Spinal cord (tissue), 10 donors: Measurements from ENCODE around the gene GPA33. TPM values are rescaled to one million over a fixed set of nuclear protein-coding genes. Genes with fewer than 3 reads are reported as not detected.

Source experiments
- DNase-seq, 6 donors: peaks; one replicate each; pipeline versions ENCODE4 v3.0.0 to v3.0.0-alpha.2; 2013 to 2015; ENCODE audit warnings: low spot score in 6 of 6, low read depth in 4 of 6
- H3K27ac ChIP-seq: one replicate; pipeline ENCODE4 v1.5.1; 2013; ENCODE audit warnings: low read depth, low read length, control low read depth
- H3K27me3 ChIP-seq: one replicate; pipeline ENCODE4 v1.6.1; 2013; ENCODE audit warnings: low read length; ENCODE audit not compliant: control insufficient read depth, insufficient read depth
- H3K36me3 ChIP-seq: one replicate; pipeline ENCODE4 v1.6.1; 2013; ENCODE audit warnings: low read length; ENCODE audit not compliant: control insufficient read depth, insufficient read depth
- H3K4me1 ChIP-seq: one replicate; pipeline ENCODE4 v1.6.1; 2013; ENCODE audit warnings: low read length; ENCODE audit not compliant: control insufficient read depth, insufficient read depth
- H3K4me3 ChIP-seq: one replicate; pipeline ENCODE4 v1.5.1; 2013; ENCODE audit warnings: low read depth, low read length, control low read depth
- H3K9me3 ChIP-seq: one replicate; pipeline ENCODE4 v1.6.1; 2013; ENCODE audit warnings: low read length; ENCODE audit not compliant: control insufficient read depth, insufficient read depth
- WGBS: methylation state at CpG from one replicate; pipeline ENCODE4 v1.1.5; 2013; ENCODE audit warnings: missing lambda C conversion rate; ENCODE audit not compliant: insufficient coverage; 5-methylcytosine and 5-hydroxymethylcytosine counted together
- polyA plus RNA-seq, 2 donors: library from polyadenylated mRNA; unstranded; fragments of 120-200 nt; gene quantifications; one replicate each; pipeline ENCODE4 v1.2.1, GENCODE V29; 2013; ENCODE audit not compliant: insufficient read length in 2 of 2
- total RNA-seq, 2 donors: library from RNA; depleted of rRNA in 1 of 2; stranded (reverse); fragments of 120-200 nt in 1 of 2; fragments of >200 nt in 1 of 2; gene quantifications; one replicate each; pipeline versions ENCODE4 v1.2.3 to v1.2.4, GENCODE V29; 2013 to 2014
- donor health status: healthy.

Gene GPA33
- total and polyA plus RNA-seq, 4 donors: 0.18 to 0.44 (median 0.24) TPM

GRCh38 chr1:167093846-167094516, 3.8 kb upstream of the GPA33 start, which contains the start of gene STYXL2:
Gene STYXL2, plus strand, starts transcription at chr1:167094075. Its CDS starts 775 bp downstream, at chr1:167094850.
- Histone ChIP-seq H3K27ac (no peak within 1 kb of the TSS), H3K4me3 (no peak within 1 kb of the TSS), H3K4me1 (no peaks in the 10 kb centered on the region), H3K9me3 (no peaks in the 10 kb centered on the region), H3K27me3 (no peaks in the 10 kb centered on the region), H3K36me3 (no peaks in the 10 kb centered on the region)
- 82% methylated on average over 6 of the region's 8 CpGs for WGBS
- no peak for DNase-seq

GRCh38 chr1:167092653-167093052, 2.5 kb upstream of the GPA33 start:
- H3K4me1 ChIP-seq: no peaks in the 10 kb centered on the region
- WGBS: no CpG with 5 or more reads among the region's 1 CpG
- no peaks in the 10 kb centered on the region for H3K9me3 ChIP-seq
- H3K27ac ChIP-seq: no peak overlapping the region
- H3K4me3 ChIP-seq: no peak overlapping the region
- H3K36me3 ChIP-seq: no peaks in the 10 kb centered on the region
- DNase-seq: no peak
- H3K27me3 ChIP-seq: no peaks in the 10 kb centered on the region

- H3K4me1 ChIP-seq: no peaks in the 10 kb centered on the region
- no peak overlapping the region for H3K27ac ChIP-seq
- WGBS: 100% methylated on average over 2 of the region's 2 CpGs
- no peaks in the 10 kb centered on the region for H3K36me3 ChIP-seq
- no peaks in the 10 kb centered on the region for H3K9me3 ChIP-seq
- H3K27me3 ChIP-seq: no peaks in the 10 kb centered on the region
- no peak for DNase-seq
- H3K4me3 ChIP-seq: no peak overlapping the region
These were observed 251 bp downstream of the GPA33 start for GRCh38 chr1:167089939-167090313.

- no peak overlapping the region for H3K4me3 ChIP-seq
- no peaks in the 10 kb centered on the region for H3K27me3 ChIP-seq
- H3K4me1 ChIP-seq: no peaks in the 10 kb centered on the region
- 82% methylated on average over 4 of the region's 6 CpGs for WGBS
- H3K9me3 ChIP-seq: no peaks in the 10 kb centered on the region
- no peaks in the 10 kb centered on the region for H3K36me3 ChIP-seq
- H3K27ac ChIP-seq: no peak overlapping the region
- no peak for DNase-seq
These were observed 1.3 kb downstream of the GPA33 start for GRCh38 chr1:167088746-167089417.

- H3K27me3 ChIP-seq: no peaks in the 10 kb centered on the region
- H3K4me1 ChIP-seq: no peaks in the 10 kb centered on the region
- no peaks in the 10 kb centered on the region for H3K36me3 ChIP-seq
- no CpG with 5 or more reads among the region's 3 CpGs for WGBS
- no peak overlapping the region for H3K27ac ChIP-seq
- peak in 1 of 6 donors; percentile 13 for DNase-seq
- no peaks in the 10 kb centered on the region for H3K9me3 ChIP-seq
- H3K4me3 ChIP-seq: no peak overlapping the region
These were observed 3.4 kb downstream of the GPA33 start for GRCh38 chr1:167086768-167087167.

GRCh38 chr1:167086033-167086432, 4.1 kb downstream of the GPA33 start:
- H3K27me3 ChIP-seq: no peaks in the 10 kb centered on the region
- H3K36me3 ChIP-seq: no peaks in the 10 kb centered on the region
- 99% methylated on average over 6 of the region's 7 CpGs for WGBS
- no peaks in the 10 kb centered on the region for H3K9me3 ChIP-seq
- no peak overlapping the region for H3K27ac ChIP-seq
- no peaks in the 10 kb centered on the region for H3K4me1 ChIP-seq
- no peak overlapping the region for H3K4me3 ChIP-seq
- DNase-seq: no peak

- Histone ChIP-seq H3K27me3 (no peaks in the 10 kb centered on the region), H3K27ac (no peak overlapping the region), H3K9me3 (no peaks in the 10 kb centered on the region), H3K36me3 (no peaks in the 10 kb centered on the region), H3K4me1 (no peaks in the 10 kb centered on the region), H3K4me3 (no peak overlapping the region)
- DNase-seq: no peak
These were observed 5.4 kb downstream of the GPA33 start for GRCh38 chr1:167084757-167085156.

GRCh38 chr1:167083871-167084270, 6.3 kb downstream of the GPA33 start:
- H3K4me1 ChIP-seq: no peaks in the 10 kb centered on the region
- no peak overlapping the region for H3K4me3 ChIP-seq
- DNase-seq: no peak
- no peak overlapping the region for H3K27ac ChIP-seq
- no peaks in the 10 kb centered on the region for H3K36me3 ChIP-seq
- H3K9me3 ChIP-seq: no peaks in the 10 kb centered on the region
- 100% methylated on average over 3 of the region's 3 CpGs for WGBS
- H3K27me3 ChIP-seq: no peaks in the 10 kb centered on the region

- Histone ChIP-seq H3K4me3 (no peak overlapping the region), H3K27ac (no peak overlapping the region), H3K4me1 (no peaks in the 10 kb centered on the region), H3K9me3 (no peaks in the 10 kb centered on the region), H3K27me3 (no peaks in the 10 kb centered on the region), H3K36me3 (no peaks in the 10 kb centered on the region)
- no peak for DNase-seq
- 20% methylated on average over 1 of the region's 6 CpGs for WGBS
These were observed 7.0 kb downstream of the GPA33 start for GRCh38 chr1:167083066-167083665.
